Activated CD4-positive, alpha-beta T cell treated with anti-CD3 and anti-CD28 coated beads for 24 hours (primary cell): ENCODE results near the gene RHOU.

ENCODE experiments used
- DNase-seq, 2 donors: peaks; one replicate each; pipeline ENCODE4 v3.0.0-alpha.2; 2020; ENCODE audit warnings: low read depth in 2 of 2

Gene RHOU

GRCh38 chr1:228736844-228737445 is 1.7 kb downstream of the RHOU start:
- DNase-seq: no peak

DNA sequence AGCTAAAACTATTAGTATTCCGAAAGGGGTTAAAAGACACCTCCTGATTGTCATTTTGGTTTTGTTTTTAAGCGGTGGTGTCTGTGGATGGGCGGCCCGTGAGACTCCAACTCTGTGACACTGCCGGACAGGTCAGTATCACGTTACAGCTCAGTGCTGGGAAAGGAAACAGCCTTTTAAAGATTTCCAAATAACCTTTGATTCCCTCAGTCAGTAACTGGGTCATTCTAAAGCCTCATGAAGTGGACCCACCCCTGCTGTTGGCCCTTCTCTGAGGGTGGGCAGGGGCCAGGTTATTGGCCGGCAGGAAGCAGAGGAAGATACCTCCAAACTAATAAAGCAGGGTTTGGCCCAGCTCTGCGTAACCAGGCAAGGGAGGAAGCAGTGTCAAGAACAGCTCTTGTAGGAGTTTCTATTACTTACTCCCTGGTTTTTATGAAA is 2.3 kb downstream of the RHOU start:
- DNase-seq: no peak

DNA sequence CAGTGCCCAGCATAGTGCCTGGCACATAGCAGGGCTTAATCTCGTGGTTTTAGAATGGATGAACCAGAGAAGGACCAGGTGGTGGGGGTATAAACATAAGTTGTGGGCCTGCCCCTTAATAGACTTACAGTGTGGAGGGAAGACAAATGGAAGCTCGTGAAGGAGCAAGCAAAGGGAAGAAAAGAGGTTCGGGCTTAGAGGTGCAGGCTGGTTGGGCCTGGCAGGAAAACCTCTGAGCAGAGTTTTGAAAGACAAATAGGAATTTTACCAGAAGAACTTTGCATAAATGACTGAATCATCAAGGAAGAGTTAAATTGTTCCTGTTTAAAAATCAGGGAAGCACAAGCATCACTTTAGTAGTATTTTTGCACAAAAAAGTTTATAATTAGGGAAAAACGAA is 4.5 kb downstream of the RHOU start:
- DNase-seq: no peak

GRCh38 chr1:228740543-228741317 is 5.5 kb downstream of the RHOU start:
- DNase-seq: no peak

- no peak for DNase-seq
These were observed 7.1 kb downstream of the RHOU start for GRCh38 chr1:228742281-228742860.

DNA sequence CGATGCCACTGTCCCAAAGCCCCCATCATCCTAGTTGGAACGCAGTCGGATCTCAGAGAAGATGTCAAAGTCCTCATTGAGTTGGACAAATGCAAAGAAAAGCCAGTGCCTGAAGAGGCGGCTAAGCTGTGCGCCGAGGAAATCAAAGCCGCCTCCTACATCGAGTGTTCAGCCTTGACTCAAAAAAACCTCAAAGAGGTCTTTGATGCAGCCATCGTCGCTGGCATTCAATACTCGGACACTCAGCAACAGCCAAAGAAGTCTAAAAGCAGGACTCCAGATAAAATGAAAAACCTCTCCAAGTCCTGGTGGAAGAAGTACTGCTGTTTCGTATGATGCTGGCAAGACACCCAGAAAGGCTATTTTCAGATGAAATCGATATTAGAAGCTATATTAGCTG is 8.1 kb downstream of the RHOU start:
- no peak for DNase-seq

GRCh38 chr1:228744356-228744755 is 9.1 kb downstream of the RHOU start:
- no peak for DNase-seq

GRCh38 chr1:228744918-228745317 is 9.6 kb downstream of the RHOU start:
- no peak for DNase-seq

DNA sequence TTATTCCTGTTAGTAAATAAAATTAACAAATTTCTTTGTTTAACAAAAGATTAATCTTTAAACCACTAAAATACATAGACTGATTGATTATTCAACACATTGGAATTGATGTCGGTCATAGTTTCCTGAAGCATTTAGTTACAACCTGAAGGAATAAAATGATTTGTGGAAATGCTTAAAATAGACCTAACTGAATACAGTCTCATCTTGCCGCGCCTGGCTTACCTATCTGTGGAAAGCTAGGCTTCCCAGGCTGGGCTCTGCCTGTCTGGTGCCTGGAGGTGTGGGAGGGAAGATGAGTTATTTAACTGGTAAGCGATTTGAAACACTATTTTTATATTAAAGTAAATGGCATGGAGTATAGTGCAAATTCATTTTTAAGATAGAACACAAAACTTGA is 10.2 kb downstream of the RHOU start:
- DNase-seq: no peak

- no peak for DNase-seq
These were observed 12.1 kb downstream of the RHOU start for GRCh38 chr1:228747301-228747935.

DNA sequence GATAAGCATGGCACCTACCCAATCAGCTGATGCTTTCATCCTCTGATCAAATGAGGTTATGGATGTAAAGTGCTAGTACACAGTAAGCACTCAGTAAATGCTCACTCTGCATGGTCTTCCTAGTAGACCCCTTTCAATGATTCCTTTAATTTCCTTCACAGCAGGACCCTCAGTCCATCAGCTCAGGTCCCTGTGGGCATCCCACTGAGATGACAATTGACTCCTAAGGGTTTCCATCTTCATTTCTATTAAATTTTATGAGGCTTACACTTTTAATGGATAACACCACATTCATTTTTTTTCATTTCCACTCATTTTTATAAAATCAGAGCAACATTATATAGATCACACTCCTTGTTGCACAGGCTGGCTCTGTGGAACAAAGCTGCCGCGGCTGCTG is 12.8 kb downstream of the RHOU start:
- DNase-seq: no peak

DNA sequence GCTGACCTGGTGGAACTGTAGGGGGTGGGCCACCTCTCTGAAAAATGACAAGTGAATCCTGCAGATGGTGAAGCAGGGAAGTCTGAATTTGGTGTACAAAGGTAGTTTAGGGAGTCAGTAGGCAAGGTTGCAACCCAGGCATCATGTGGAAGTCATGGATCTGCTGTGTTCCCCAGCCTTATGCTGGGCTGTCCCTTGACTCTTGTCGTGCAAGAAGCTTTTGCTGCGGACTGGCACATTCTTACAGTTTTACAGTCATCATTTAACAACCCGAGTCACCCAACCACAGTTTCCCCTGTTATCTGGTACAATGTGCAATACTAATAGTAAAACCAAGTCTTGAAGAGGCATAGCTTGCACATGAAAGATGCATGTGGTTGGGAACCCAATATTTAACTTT is 13.2 kb downstream of the RHOU start:
- DNase-seq: no peak

GRCh38 chr1:228749765-228750164 is 14.5 kb downstream of the RHOU start:
- DNase-seq: no peak

- DNase-seq: no peak
These were observed 15.6 kb downstream of the RHOU start for GRCh38 chr1:228750915-228751314.

GRCh38 chr1:228751360-228752098 is 16.2 kb downstream of the RHOU start:
- no peak for DNase-seq

DNA sequence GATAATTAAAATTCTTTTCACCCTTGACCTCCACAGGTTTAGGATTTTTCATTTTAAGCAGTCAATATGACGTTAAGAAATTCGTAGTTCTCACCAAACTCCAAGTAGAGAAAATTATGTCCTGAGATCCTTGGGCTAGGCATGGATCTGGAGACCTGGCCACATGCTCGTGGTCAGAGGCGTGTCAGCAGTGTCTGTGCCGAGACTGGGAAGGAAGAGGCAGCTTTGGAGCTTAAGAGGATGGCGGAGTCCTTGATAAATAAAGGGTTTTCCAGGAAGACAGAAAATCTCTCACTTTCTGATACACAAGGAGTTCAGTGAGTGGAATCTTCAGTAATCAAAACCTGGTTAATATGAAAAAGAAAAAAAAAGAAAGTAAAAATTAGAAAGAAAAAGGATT is 17.0 kb downstream of the RHOU start:
- no peak for DNase-seq

DNA sequence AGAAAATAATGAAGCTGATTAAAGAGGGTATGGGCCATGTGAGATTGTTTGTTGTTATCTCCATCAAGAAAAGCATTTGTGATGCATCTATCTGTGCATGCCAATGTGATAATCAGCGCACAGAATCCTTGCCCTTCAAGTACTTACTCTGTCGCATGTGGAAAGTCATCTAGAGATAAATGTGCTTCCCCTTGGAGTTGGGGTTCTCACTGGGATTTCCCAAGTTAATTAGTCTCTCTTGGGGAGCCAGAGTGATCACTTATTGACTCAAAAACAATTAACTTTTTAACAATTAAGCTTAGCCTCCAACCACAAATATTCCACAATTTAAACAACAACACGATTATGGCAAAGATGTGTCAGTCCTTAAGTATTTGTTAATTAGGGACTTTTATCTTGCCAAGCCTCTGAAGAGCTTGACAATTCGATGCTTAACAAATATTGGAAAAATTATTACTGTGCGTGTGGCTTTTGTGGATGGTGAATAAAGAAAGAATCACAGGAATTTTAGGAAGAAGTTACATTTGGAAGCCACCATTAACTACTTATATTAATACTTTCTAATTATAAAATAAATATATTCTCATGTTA is 17.5 kb downstream of the RHOU start:
- no peak for DNase-seq

- no peak for DNase-seq
These were observed 18.0 kb downstream of the RHOU start for GRCh38 chr1:228753287-228753686.

DNA sequence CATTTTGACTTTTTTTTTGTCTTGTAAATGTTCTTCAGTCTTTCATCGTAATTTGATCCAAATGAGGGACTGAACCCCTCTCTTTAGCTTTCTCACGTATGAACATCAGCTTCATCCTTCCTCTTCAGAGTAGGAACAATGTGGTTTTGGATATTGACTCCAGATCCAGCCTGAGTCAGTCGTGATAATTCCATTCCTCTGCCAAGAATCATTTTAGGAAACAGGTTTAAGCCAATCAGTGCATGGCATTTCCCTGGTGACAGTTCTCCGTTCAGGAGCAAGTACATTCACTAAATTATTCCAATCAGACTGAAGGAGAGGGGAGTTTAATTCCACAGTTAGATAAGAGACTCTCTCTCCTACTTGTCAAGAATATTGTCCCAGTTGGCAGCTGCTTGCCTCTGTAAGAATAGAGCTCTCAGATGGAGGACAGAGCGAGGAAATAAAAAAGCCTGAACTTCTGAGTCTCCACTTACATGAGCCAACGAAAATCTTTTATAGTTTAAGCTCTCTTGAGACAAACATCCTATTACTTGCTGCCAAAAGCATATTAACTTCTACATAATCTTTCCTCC is 18.6 kb downstream of the RHOU start:
- no peak for DNase-seq

DNA sequence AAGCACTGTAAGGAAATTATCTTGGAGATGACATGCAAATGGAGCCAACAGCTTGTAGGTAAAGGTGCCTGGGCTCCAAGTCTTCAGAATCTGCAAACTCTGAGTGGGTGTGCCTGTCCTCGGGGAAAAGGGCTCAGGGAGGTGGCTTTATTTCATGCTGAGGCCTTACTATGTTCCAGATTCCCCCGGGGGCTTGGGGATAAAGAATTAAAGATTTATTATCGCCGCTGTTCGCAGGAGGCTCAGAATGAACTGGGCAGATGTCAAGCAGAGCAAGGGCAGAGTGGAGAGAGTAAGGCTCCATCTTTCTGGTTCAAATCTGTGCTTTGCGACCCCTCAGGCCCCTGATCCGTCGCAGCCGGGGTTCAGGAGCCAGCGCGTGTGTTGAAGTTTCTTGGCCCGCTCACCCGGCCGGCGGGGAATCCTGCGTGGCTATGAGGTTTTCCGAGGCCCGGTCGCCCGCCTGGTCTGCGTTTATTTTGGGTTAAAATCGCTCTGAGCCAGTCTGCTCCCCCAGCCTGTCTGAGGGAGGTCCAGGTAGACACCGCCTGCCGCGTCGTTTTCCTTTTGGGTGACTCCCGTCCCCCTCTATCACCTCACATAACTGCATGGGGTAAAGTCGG is 19.5 kb downstream of the RHOU start:
- DNase-seq: no peak

- DNase-seq: no peak
These were observed 20.5 kb downstream of the RHOU start for GRCh38 chr1:228755800-228756199.
